BJ (cell line): ENCODE data around the gene FSTL4. TPM values are rescaled to one million over a fixed set of nuclear protein-coding genes. Genes with fewer than 3 reads are reported as not detected.

Source experiments
- CTCF ChIA-PET: fragments of 350-600 bp; formaldehyde crosslinking; extraction: SDS; loops from one replicate; lab custom pipeline; 2021; ENCODE audit warnings: antibody characterized with exemption, inconsistent platforms; lab: Yijun Ruan, JAX
- POLR2A ChIA-PET: fragments of 300-600 bp; sonication (Branson Sonifier 250); formaldehyde crosslinking; extraction: SDS; loops from one replicate; lab custom pipeline; 2021; ENCODE audit warnings: antibody characterized with exemption; lab: Charles Lee
- DNase-seq: peaks from one replicate; pipeline ENCODE4 v3.0.0-alpha.2; 2011; ENCODE audit warnings: low read depth
- H3K27me3 ChIP-seq: 2 replicates; pipeline ENCODE4 v1.6.0; 2011; ENCODE audit warnings: low read length; ENCODE audit not compliant: control insufficient read depth, insufficient read depth
- H3K36me3 ChIP-seq: 2 replicates; pipeline ENCODE4 v1.5.1; 2011; ENCODE audit warnings: low read length; ENCODE audit not compliant: control insufficient read depth, insufficient read depth
- H3K4me3 ChIP-seq: 2 replicates; pipeline ENCODE4 v1.5.1; 2011; ENCODE audit warnings: low read depth, mild to moderate bottlenecking, control low read depth, low read length
- polyA plus RNA-seq: library from polyadenylated mRNA; depleted of rRNA; stranded (reverse); fragments of >200 nt; gene quantifications from 2 replicates; pipeline ENCODE4 v1.2.3, GENCODE V29; 2011
- TF ChIP-seq, protein P1 (sequence below): IDR thresholded peaks from 2 replicates; pipeline ENCODE4 v1.5.1; 2011; ENCODE audit warnings: low read depth, mild to moderate bottlenecking, control low read depth, inconsistent platforms, low read length, moderate library complexity; ENCODE audit not compliant: insufficient read depth

The FSTL4 gene
- polyA plus RNA-seq, 1 experiment, result not detected

- no peak for DNase-seq
- CTCF ChIA-PET, result no interaction called here
- TF ChIP-seq, protein P1, sequence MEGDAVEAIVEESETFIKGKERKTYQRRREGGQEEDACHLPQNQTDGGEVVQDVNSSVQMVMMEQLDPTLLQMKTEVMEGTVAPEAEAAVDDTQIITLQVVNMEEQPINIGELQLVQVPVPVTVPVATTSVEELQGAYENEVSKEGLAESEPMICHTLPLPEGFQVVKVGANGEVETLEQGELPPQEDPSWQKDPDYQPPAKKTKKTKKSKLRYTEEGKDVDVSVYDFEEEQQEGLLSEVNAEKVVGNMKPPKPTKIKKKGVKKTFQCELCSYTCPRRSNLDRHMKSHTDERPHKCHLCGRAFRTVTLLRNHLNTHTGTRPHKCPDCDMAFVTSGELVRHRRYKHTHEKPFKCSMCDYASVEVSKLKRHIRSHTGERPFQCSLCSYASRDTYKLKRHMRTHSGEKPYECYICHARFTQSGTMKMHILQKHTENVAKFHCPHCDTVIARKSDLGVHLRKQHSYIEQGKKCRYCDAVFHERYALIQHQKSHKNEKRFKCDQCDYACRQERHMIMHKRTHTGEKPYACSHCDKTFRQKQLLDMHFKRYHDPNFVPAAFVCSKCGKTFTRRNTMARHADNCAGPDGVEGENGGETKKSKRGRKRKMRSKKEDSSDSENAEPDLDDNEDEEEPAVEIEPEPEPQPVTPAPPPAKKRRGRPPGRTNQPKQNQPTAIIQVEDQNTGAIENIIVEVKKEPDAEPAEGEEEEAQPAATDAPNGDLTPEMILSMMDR, result no peak
- H3K4me3 ChIP-seq, result no peak overlapping the region
- no peaks in the 10 kb centered on the region for H3K36me3 ChIP-seq
- H3K27me3 ChIP-seq, result no peaks in the 10 kb centered on the region
- POLR2A ChIA-PET, result no interaction called here
These were observed 93.2 kb downstream of the FSTL4 start for GRCh38 chr5:133519191-133519590.

DNA sequence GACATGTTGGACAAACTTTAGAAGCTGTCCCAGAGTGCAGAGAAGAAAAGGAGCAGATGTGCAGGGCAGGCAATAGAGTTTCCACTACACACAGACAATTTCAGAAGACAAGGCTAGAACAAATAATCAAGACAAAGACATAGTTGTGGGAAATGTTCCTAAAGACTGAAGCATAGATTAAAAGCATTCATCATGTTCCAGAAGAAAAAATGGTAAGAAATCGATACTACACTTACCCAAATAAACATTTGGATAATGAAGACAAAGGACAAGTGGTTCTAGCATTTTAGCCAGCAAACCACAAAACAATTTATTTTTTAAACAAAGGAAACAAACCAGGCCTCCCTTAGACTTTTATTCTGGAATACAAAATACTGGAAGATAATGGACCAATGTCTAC is 97.9 kb downstream of the FSTL4 start:
- POLR2A ChIA-PET, result no interaction called here

DNA sequence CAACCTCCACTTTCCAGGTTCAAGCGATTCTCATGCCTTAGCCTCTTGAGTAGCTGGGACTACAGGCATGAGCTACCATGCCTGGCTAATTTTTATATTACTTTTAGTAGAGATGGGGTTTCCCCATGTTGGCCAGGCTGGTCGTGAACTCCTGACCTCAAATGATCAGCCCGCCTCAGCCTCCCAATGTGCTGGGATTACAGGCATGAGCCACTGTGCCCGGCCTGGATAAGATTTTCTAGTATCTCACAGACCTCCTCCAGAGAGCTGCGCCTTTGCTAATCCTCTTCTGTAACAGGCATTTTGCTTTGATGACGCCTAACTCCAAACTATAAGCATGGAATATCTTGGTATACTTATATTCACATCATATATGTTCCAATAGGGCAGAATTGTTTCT is 99.4 kb downstream of the FSTL4 start:
- ChIA-PET CTCF (no interaction called here), POLR2A (no interaction called here)
- no peaks in the 10 kb centered on the region for H3K27me3 ChIP-seq
- TF ChIP-seq, protein P1, result no peak
- H3K36me3 ChIP-seq, result no peaks in the 10 kb centered on the region
- no peak overlapping the region for H3K4me3 ChIP-seq
- no peak for DNase-seq

More for the DNA sequence above, 97.9 kb downstream of the FSTL4 start:
- H3K4me3 ChIP-seq, result no peak overlapping the region
- no peaks in the 10 kb centered on the region for H3K27me3 ChIP-seq
- DNase-seq, result no peak
- H3K36me3 ChIP-seq, result no peaks in the 10 kb centered on the region
- TF ChIP-seq, protein P1, result no peak
- CTCF ChIA-PET, result no interaction called here

- Histone ChIP-seq H3K36me3 (no peaks in the 10 kb centered on the region), H3K4me3 (no peak overlapping the region), H3K27me3 (no peaks in the 10 kb centered on the region)
- TF ChIP-seq, protein P1, result no peak
- DNase-seq, result no peak
- CTCF ChIA-PET, result no interaction called here
- POLR2A ChIA-PET, result no interaction called here
These were observed 100.6 kb downstream of the FSTL4 start for GRCh38 chr5:133511653-133512235.

DNA sequence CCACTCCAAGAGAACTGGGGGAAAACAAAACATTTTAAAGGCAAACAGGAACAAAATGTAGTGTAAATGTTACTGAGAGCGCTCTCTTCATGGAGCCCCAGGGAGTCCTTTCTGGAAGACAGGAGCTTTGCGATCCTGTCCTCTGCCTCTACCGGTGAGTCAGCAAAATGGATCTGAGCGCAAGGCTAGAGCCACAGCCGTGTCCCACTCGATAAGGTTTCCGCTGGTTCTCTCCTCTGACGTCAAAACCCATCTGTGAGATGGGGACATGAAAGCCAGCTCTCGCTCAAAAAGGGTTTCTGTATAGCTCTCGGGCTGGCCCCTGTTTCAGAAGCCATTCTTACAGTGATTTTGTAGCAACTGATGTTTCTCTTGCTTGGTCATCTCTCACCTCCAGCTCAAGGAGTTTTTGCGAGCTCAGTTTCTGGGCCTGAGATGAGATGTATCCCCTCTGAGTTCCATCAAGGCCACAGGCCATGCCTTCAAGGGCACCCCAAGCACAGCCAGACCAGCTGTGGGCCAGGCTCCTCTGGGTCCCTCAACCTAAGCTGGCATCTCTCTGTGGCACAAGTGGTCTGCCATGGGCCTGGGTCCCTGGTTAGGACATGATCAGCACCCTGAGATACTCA is 101.6 kb downstream of the FSTL4 start:
- no peaks in the 10 kb centered on the region for H3K27me3 ChIP-seq
- TF ChIP-seq, protein P1, result no peak
- ChIA-PET CTCF (no interaction called here), POLR2A (no interaction called here)
- no peak for DNase-seq
- no peak overlapping the region for H3K4me3 ChIP-seq
- H3K36me3 ChIP-seq, result no peaks in the 10 kb centered on the region
